GM23338 (cell line): ENCODE data around the gene PPM1H. TPM values are rescaled to one million over a fixed set of nuclear protein-coding genes. Genes with fewer than 3 reads are reported as not detected.

Experiments
- ATAC-seq: fragments of 200-7000 bp; cut with Tn5 transposase; 3 replicates; pipeline ENCODE4 v1.9.1; 2020
- DNase-seq: peaks from one replicate; pipeline ENCODE4 v3.0.0-alpha.2; 2015; ENCODE audit warnings: low spot score
- H2AFZ ChIP-seq: fragments of 200-600 bp; sonication (generic); 2 replicates; pipeline ENCODE4 v1.8.0; 2016; ENCODE audit warnings: antibody characterized with exemption, mild to moderate bottlenecking, moderate library complexity
- H3F3A ChIP-seq: fragments of 200-600 bp; sonication (generic); replicated peaks from 2 replicates; pipeline ENCODE4 v1.8.0; 2017; ENCODE audit warnings: antibody characterized with exemption, mixed run types, low read depth
- H3K27ac ChIP-seq: fragments of 200-600 bp; sonication (generic); 2 replicates; pipeline ENCODE4 v1.6.1; 2016; ENCODE audit warnings: low read depth
- H3K27me3 ChIP-seq: fragments of 200-600 bp; sonication (generic); 2 replicates; pipeline ENCODE4 v1.8.0; 2016; ENCODE audit warnings: mild to moderate bottlenecking, mixed run types, moderate library complexity; ENCODE audit not compliant: insufficient read depth
- H3K36me3 ChIP-seq: fragments of 200-600 bp; sonication (generic); 2 replicates; pipeline ENCODE4 v1.8.0; 2016; ENCODE audit warnings: mild to moderate bottlenecking; ENCODE audit not compliant: insufficient read depth
- H3K4me1 ChIP-seq: fragments of 200-600 bp; sonication (generic); 2 replicates; pipeline ENCODE4 v1.8.0; 2016; ENCODE audit warnings: mild to moderate bottlenecking, moderate library complexity; ENCODE audit not compliant: insufficient read depth
- H3K4me2 ChIP-seq: fragments of 200-600 bp; sonication (generic); 2 replicates; pipeline ENCODE4 v1.7.1; 2017; ENCODE audit warnings: mixed run types
- H3K4me3 ChIP-seq: fragments of 200-600 bp; sonication (generic); 2 replicates; pipeline ENCODE4 v1.6.1; 2016; ENCODE audit warnings: mixed run types
- H3K79me2 ChIP-seq: fragments of 200-600 bp; sonication (generic); replicated peaks from 2 replicates; pipeline ENCODE4 v1.8.0; 2017; ENCODE audit warnings: mild to moderate bottlenecking; ENCODE audit not compliant: insufficient read depth
- H3K9me2 ChIP-seq: fragments of 200-600 bp; sonication (generic); 2 replicates; pipeline ENCODE4 v1.8.0; 2017; ENCODE audit not compliant: insufficient read depth
- H4K20me1 ChIP-seq: fragments of 200-600 bp; sonication (generic); replicated peaks from 2 replicates; pipeline ENCODE4 v1.8.0; 2017; ENCODE audit warnings: mild to moderate bottlenecking; ENCODE audit not compliant: insufficient read depth
- H3K27ac Mint-ChIP-seq: 2 replicates; pipeline ENCODE4 v1.8.0; 2020; ENCODE audit warnings: inconsistent platforms, mild to moderate bottlenecking, moderate library complexity, mixed read lengths
- H3K27me3 Mint-ChIP-seq: 3 replicates; pipeline ENCODE4 v1.8.0; 2022; ENCODE audit warnings: low read depth, mild to moderate bottlenecking, moderate library complexity, mixed read lengths, inconsistent platforms; ENCODE audit not compliant: insufficient read depth, poor library complexity
- H3K36me3 Mint-ChIP-seq: 3 replicates; pipeline ENCODE4 v1.8.0; 2021; ENCODE audit warnings: low read depth, mild to moderate bottlenecking, inconsistent platforms, moderate library complexity, mixed read lengths
- H3K4me1 Mint-ChIP-seq: 3 replicates; pipeline ENCODE4 v1.8.0; 2020; ENCODE audit warnings: mild to moderate bottlenecking, inconsistent platforms, mixed read lengths
- H3K4me3 Mint-ChIP-seq: 3 replicates; pipeline ENCODE4 v1.8.0; 2021; ENCODE audit warnings: moderate library complexity, mild to moderate bottlenecking, inconsistent platforms, mixed read lengths
- H3K9me3 Mint-ChIP-seq: 3 replicates; pipeline ENCODE4 v1.8.0; 2020; ENCODE audit warnings: moderate library complexity, mild to moderate bottlenecking, inconsistent platforms, mixed read lengths
- CREB1 ChIP-seq: fragments of 250-450 bp; sonication (Bioruptor Pico); IDR thresholded peaks from 2 replicates; pipeline ENCODE4 v1.5.0; 2020; ENCODE audit warnings: low read depth, mild to moderate bottlenecking, moderate library complexity
- CTCF ChIP-seq, 2 experiments: fragments of 200-600 bp in 1 of 2; sonication (generic) in 1 of 2; conservative IDR thresholded peaks; 2 replicates each; pipeline versions ENCODE4 v1.5.1 to v1.6.1; 2016 to 2017; ENCODE audit warnings: antibody characterized with exemption in 2 of 2, low read depth in 2 of 2, mild to moderate bottlenecking in 2 of 2, moderate library complexity in 1 of 2
- ETS1 ChIP-seq: IDR thresholded peaks from 2 replicates; pipeline ENCODE4 v1.6.1; 2016; ENCODE audit warnings: antibody characterized with exemption
- EZH2 ChIP-seq: fragments of 200-600 bp; sonication (generic); IDR thresholded peaks from one replicate; pipeline ENCODE4 v1.8.0; 2017; ENCODE audit warnings: antibody characterized with exemption, mild to moderate bottlenecking, low read depth; ENCODE audit not compliant: unreplicated experiment
- EZH2phosphoT487 ChIP-seq: fragments of 200-600 bp; sonication (generic); IDR thresholded peaks from one replicate; pipeline ENCODE4 v1.8.1; 2018; ENCODE audit warnings: antibody characterized with exemption; ENCODE audit not compliant: unreplicated experiment
- JUNB ChIP-seq: IDR thresholded peaks from one replicate; pipeline ENCODE4 v1.6.1; 2016; ENCODE audit warnings: antibody characterized with exemption; ENCODE audit not compliant: unreplicated experiment
- NANOG ChIP-seq: IDR thresholded peaks from 2 replicates; pipeline ENCODE4 v1.6.1; 2016; ENCODE audit warnings: antibody characterized with exemption, borderline replicate concordance
- POLR2AphosphoS5 ChIP-seq: IDR thresholded peaks from 2 replicates; pipeline ENCODE4 v1.6.1; 2016; ENCODE audit warnings: antibody characterized with exemption, low read depth
- REST ChIP-seq: IDR thresholded peaks from one replicate; pipeline ENCODE4 v1.6.1; 2018; ENCODE audit warnings: antibody characterized with exemption; ENCODE audit not compliant: unreplicated experiment
- STAT1 ChIP-seq: IDR thresholded peaks from one replicate; pipeline ENCODE4 v1.6.1; 2016; ENCODE audit warnings: antibody characterized with exemption; ENCODE audit not compliant: unreplicated experiment
- ZNF114 ChIP-seq: fragments of 250-450 bp; sonication (Bioruptor Pico); IDR thresholded peaks from 2 replicates; pipeline ENCODE4 v1.5.0; 2020; ENCODE audit warnings: mild to moderate bottlenecking, moderate library complexity
- ZNF331 ChIP-seq: fragments of 250-450 bp; sonication (Bioruptor Pico); IDR thresholded peaks from 2 replicates; pipeline ENCODE4 v1.5.0; 2020; ENCODE audit warnings: low read depth, mild to moderate bottlenecking, moderate library complexity
- ZNF462 ChIP-seq: fragments of 250-450 bp; sonication (Bioruptor Pico); IDR thresholded peaks from 2 replicates; pipeline ENCODE4 v1.5.0; 2020; ENCODE audit warnings: mild to moderate bottlenecking, moderate library complexity
- polyA plus RNA-seq: library from polyadenylated mRNA; unstranded; fragments of >200 nt; fragmentation: Nextera tagmentation; extraction: Ambion mirVana; gene quantifications from 2 replicates; pipeline ENCODE4 v1.2.1, GENCODE V29; 2016
- total RNA-seq: library from RNA; depleted of rRNA; stranded (reverse); fragments of >200 nt; shearing (Covaris generic); gene quantifications from 2 replicates; pipeline ENCODE4 v1.2.3, GENCODE V29; 2014

The PPM1H gene
- total and polyA plus RNA-seq, 2 experiments from 2014 or later: 11.4 to 41.2 TPM

GRCh38 chr12:62910549-62911169, 24.3 kb downstream of the PPM1H start:
- H3K4me3 Mint-ChIP-seq: no peak overlapping the region
- Histone ChIP-seq H3K79me2 (peaks cover 62% of the 10 kb centered on the region), H3K4me3 (no peak overlapping the region), H3K36me3 (no peaks in the 10 kb centered on the region), H3F3A (no peaks in the 10 kb centered on the region), H3K9me2 (no peaks in the 10 kb centered on the region), H3K27ac (no peak overlapping the region), H2AFZ (no peak overlapping the region), H3K4me2 (no peak overlapping the region), H3K27me3 (no peaks in the 10 kb centered on the region), H4K20me1 (peaks cover 2% of the 10 kb centered on the region), H3K4me1 (peaks cover 26% of the 10 kb centered on the region)
- H3K36me3 Mint-ChIP-seq: peaks cover 10% of the 10 kb centered on the region; the same call in 2 of the 3 replicates
- H3K27ac Mint-ChIP-seq: no peak overlapping the region
- no peak for TF ChIP-seq STAT1
- no peak for TF ChIP-seq REST
- TF ChIP-seq EZH2phosphoT487: no peak
- TF ChIP-seq CREB1 (CRISPR knock-in tag): no peak
- TF ChIP-seq JUNB: no peak
- TF ChIP-seq ZNF114: no peak
- no peak for TF ChIP-seq EZH2
- no peak for TF ChIP-seq NANOG
- TF ChIP-seq CTCF (conservative IDR thresholded peaks at IDR 0.05; ENCODE audit: low read depth in 2 of 2): no peak
- TF ChIP-seq POLR2AphosphoS5: no peak
- no peak for TF ChIP-seq ZNF462 (CRISPR knock-in tag)
- TF ChIP-seq ZNF331 (CRISPR knock-in tag): no peak
- no peak for TF ChIP-seq ETS1
- DNase-seq (no peak), ATAC-seq (no peak)
- H3K9me3 Mint-ChIP-seq: no peaks in the 10 kb centered on the region
- peaks cover 57% of the 10 kb centered on the region for H3K4me1 Mint-ChIP-seq
- peaks cover 2% of the 10 kb centered on the region for H3K27me3 Mint-ChIP-seq
